GM08714 (cell line): ENCODE data around the gene CCDC80.

Experiments used
- H3K4me3 ChIP-seq: fragments of 200-500 bp; sonication (Bioruptor generic); 2 replicates; pipeline ENCODE4 v1.5.1; 2014; ENCODE audit warnings: mild to moderate bottlenecking, low read length, inconsistent platforms
- ZNF274 ChIP-seq: IDR thresholded peaks from 2 replicates; pipeline ENCODE4 v1.6.1; 2012; ENCODE audit warnings: mild to moderate bottlenecking, low read depth, low read length

Gene CCDC80

GRCh38 chr3:112647122-112647521, 6.2 kb upstream of the CCDC80 start:
- H3K4me3 ChIP-seq, result no peak overlapping the region
- TF ChIP-seq ZNF274, result no peak

- H3K4me3 ChIP-seq, result no peak overlapping the region
- TF ChIP-seq ZNF274, result no peak
Measured at GRCh38 chr3:112646623-112647022, 5.7 kb upstream of the CCDC80 start.

- no peak overlapping the region for H3K4me3 ChIP-seq
- TF ChIP-seq ZNF274, result no peak
Measured at GRCh38 chr3:112644453-112644852, 3.5 kb upstream of the CCDC80 start.

- no peak overlapping the region for H3K4me3 ChIP-seq
- no peak for TF ChIP-seq ZNF274
Measured at GRCh38 chr3:112643621-112644240, 2.8 kb upstream of the CCDC80 start.

- no peak for TF ChIP-seq ZNF274
- H3K4me3 ChIP-seq, result no peak overlapping the region
Measured at GRCh38 chr3:112642912-112643506, 2.1 kb upstream of the CCDC80 start.

GRCh38 chr3:112640276-112640929, 540 bp downstream of the CCDC80 start:
- H3K4me3 ChIP-seq, result no peak overlapping the region
- no peak for TF ChIP-seq ZNF274

GRCh38 chr3:112639455-112640225, 1.3 kb downstream of the CCDC80 start:
- no peak for TF ChIP-seq ZNF274
- H3K4me3 ChIP-seq, result no peak overlapping the region

- TF ChIP-seq ZNF274, result no peak
Measured at GRCh38 chr3:112638327-112639020, 2.5 kb downstream of the CCDC80 start.

GRCh38 chr3:112637700-112638099, 3.2 kb downstream of the CCDC80 start:
- no peak overlapping the region for H3K4me3 ChIP-seq
- TF ChIP-seq ZNF274, result no peak

More at GRCh38 chr3:112638327-112639020, 2.5 kb downstream of the CCDC80 start:
- no peak overlapping the region for H3K4me3 ChIP-seq

GRCh38 chr3:112635674-112636073, 5.3 kb downstream of the CCDC80 start:
- H3K4me3 ChIP-seq, result no peak overlapping the region
- TF ChIP-seq ZNF274, result no peak

GRCh38 chr3:112634786-112635541, 6.0 kb downstream of the CCDC80 start:
- TF ChIP-seq ZNF274, result no peak
- no peak overlapping the region for H3K4me3 ChIP-seq

GRCh38 chr3:112633757-112634156, 7.2 kb downstream of the CCDC80 start:
- no peak overlapping the region for H3K4me3 ChIP-seq

GRCh38 chr3:112633191-112633590, 7.8 kb downstream of the CCDC80 start:
- no peak for TF ChIP-seq ZNF274
- no peak overlapping the region for H3K4me3 ChIP-seq

More at GRCh38 chr3:112633757-112634156, 7.2 kb downstream of the CCDC80 start:
- TF ChIP-seq ZNF274, result no peak
